NK-92 (cell line): ENCODE data around the gene TMX1.

Source experiments
- DNase-seq: peaks from one replicate; lab custom pipeline; 2025; ENCODE audit not compliant: unreplicated experiment; lab: John Stamatoyannopoulos, UW

The TMX1 gene

GRCh38 chr14:51242545-51243490 is 2.8 kb downstream of the TMX1 start:
- DNase-seq = no peak

DNA sequence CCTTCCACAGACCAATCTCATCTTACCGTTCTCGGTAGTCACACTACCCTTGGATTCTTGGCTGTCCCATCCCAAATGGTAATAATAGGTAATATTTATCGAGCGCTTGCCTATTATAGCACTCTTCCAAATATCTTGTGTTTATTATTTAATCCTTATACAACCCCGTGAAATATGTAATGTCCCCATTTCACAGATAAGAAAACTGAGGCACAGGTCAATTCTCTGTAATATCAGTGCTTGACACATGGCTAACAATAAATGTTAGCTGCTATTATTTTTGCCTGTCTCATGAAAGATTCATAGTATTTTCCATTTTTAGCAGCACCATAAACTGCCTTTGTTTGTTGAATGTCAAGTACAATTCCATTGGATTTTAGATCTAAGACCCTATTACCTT is 4.5 kb downstream of the TMX1 start:
- no peak for DNase-seq

DNA sequence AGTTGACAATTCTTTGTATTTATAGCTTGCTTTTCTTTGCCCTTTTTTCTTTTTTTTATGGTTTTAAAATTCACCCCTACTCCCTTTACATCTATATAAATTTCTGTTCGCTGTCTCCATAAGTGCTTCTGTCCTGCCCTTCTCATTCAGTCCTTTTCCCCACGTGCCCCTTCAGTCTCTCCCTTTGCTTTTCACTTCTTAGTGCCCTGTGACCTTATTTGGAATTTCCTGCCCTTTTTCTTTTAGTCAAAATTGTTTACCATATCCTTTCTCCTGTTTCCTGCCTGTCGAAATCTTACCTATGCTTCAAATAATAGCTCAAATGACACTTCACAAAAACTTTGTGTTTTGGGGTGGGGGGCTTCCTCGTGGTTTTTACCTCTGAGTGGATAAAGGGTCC is 6.0 kb downstream of the TMX1 start:
- no peak for DNase-seq

DNA sequence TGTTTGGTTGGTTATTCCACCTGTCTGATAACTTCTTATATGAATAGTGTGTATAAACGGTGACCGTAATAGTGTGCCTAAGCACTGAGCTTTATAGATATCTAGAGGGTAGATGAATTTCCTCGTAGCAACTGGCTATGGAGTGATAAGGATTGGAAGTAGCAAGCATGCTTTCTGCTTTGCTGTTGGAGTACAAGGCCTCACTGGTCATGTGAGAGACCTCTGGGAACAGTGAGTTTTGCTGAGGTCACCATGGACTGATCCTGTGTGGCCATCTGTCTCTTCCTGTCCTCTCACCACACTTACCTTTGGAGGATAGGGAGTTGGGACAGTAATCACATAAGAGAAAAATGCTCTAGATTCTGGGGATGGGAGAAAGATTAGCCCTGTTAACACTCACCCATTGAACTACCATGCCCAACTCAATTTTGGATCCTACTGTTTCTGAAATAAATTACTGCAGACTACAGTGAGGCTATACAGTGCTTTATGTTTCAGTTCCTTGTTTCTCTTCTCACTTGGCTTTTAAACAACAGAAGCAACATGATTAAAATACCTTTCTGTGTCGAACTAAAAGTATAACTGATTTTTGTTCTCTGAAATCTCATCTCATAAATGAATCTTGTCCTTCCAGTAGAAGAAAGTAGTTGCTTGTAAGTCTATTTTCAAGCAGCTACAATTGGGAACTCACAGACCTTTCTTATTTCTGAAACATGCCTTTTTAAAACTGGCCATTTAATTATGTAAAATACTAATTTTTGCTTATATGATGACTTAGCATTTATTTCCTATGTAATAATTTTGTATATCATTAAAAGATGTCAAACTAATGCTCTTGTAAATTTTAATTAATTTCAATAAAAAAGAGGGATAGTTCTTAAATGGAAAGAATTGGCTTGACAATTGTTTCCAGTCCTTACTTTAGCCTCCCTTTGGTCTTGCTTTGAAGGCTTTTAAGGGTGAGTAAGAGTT is 8.3 kb downstream of the TMX1 start:
- DNase-seq = no peak

DNA sequence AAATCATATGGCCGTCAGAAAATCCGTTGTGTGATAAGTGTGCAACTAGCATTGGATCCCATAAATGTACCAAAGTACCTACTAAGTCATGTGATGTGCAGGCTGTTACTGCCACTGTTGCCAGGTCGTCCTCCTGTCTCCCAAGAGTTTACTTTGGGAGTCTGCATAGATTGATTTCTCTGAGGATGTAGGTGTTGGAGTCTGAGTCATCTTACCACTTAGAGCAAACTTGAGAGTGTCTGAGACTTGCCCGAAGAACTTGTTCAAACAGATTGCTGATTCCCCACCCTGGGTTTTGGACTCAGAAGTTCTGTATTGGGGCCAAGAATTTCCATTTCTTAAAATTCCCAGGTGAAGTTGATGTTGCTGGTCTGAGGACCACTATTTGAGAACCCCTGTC is 11.4 kb downstream of the TMX1 start:
- DNase-seq = no peak

- DNase-seq = no peak
These were observed 13.8 kb downstream of the TMX1 start for GRCh38 chr14:51253880-51254279.

DNA sequence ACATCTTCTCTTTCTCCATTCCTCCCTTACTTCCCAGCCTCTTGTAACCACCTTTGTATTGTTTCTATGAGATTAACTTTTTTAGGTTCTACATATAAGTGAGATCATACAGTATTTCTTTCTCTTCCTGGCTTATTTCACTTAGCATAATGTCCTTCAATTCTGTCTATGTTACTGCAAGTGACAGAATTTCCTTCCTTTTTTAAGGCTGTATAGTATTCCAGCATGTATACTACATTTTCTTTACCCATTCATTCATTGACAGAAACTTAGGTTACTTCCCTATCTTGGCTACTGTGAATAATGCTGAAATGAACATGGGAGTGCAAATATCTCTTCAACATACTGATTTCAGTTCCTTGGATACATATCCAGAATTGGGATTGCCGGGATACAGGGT is 18.2 kb downstream of the TMX1 start:
- no peak for DNase-seq

GRCh38 chr14:51258788-51259187 is 18.7 kb downstream of the TMX1 start:
- DNase-seq = no peak

DNA sequence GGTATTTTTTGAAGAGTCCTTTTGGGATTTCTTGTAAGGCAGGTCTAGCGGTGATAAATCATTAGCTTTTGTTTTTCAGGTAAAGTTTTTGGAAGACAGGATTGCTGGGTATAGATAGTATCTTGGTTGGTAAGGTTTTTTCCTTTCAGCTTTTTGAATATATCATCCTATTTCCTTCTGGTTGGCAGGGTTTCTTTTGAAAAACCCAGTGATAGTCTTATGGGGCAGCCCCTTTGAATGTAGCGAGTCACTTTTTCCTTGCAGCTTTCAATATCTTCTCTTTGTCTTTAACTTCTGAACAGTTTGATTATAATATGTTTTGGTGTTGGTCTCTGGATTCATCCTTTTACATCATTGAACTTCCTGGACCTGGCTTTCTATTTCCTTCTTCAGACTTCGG is 20.2 kb downstream of the TMX1 start:
- no peak for DNase-seq

DNA sequence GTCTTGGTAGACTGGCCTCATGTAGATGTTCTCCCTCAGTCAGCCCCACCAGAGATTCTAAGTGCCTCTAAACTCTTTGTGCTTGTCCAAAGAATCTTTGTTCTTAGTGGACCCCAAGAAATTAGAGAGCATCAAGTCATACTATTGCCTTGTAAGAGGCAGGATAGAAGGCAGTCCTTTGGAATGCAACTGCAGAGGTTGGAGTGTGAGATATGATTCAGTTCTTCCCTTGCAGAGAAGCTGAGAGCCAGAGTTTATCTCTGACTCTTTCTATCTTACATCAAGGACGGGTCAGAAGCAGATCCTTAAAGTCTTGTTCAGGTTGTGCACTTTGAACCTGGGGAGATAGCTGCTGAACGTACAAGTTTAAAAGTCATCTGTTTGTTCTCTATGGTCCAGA is 21.1 kb downstream of the TMX1 start:
- DNase-seq = no peak

- DNase-seq = no peak
These were observed 22.8 kb downstream of the TMX1 start for GRCh38 chr14:51262868-51263267.

GRCh38 chr14:51269634-51270033 is 29.6 kb downstream of the TMX1 start:
- DNase-seq = no peak

DNA sequence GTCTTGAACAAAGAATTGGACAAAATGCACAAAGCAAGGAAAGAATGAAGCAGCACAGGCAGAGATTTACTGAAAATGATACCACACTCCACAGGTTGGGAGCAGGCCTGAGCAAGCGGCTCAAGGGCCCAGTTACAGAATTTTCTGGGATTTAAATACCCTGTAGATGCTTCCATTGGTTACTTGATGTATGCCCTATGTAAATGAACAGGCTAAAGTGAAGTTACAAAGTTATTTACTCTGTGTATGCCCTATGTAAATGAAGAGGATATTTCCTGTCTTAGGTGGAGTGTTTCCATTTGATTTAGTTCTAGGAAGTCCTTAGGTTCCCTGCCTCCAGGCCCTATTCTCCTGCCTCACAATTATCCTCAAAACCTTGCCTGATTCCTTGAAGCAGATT is 36.6 kb downstream of the TMX1 start:
- no peak for DNase-seq

DNA sequence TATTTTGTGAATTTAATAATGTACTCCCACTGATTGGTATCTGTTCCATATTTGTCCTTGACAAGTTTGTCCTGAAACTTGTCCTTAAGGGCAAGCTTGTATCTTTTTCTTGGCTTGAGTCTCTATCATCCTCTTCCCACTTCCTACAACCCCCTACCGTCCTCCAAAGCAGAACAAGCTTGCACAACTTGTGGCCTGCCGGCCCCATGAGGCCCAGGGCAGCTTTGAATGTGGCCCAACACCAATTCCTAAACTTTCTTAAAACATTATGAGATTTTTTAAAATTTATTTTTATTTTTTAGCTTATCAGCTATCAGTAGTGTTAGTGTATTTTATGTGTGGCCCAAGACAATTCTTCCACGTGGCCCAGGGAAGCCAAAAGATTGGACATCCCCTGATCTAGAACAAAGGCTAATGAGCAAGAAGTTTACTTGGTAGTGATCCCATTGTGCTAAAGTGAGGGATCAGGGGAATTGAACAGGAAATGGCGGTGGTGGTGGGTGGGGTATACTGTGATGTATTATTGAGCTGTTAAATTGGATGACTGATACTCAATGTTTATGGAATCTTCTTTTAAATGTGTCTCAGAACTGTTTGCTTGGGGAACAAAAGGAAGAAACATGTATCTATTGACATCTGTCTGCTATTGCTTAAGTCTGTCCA is 37.8 kb downstream of the TMX1 start:
- no peak for DNase-seq

GRCh38 chr14:51282517-51282916 is 42.5 kb downstream of the TMX1 start:
- no peak for DNase-seq

- no peak for DNase-seq
These were observed 43.5 kb downstream of the TMX1 start for GRCh38 chr14:51283402-51284085.

DNA sequence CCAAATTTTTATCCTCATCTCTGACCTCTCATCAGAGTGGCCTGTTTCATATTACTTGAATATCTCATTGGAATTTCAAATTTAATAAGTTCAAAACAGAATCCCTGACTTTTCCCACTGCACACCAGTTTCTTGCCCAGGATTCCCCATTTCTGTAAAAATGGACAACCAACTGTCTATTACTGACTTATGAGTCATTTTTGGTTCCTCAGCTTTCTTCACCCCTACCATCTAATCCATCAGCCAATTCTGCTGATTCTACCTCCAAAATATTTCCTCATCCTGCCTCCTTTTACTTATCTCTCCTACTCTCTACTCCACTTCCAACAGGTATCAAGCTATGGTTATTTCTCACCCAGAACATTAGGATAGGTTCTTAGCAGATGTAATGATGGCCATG is 44.2 kb downstream of the TMX1 start:
- DNase-seq = no peak

DNA sequence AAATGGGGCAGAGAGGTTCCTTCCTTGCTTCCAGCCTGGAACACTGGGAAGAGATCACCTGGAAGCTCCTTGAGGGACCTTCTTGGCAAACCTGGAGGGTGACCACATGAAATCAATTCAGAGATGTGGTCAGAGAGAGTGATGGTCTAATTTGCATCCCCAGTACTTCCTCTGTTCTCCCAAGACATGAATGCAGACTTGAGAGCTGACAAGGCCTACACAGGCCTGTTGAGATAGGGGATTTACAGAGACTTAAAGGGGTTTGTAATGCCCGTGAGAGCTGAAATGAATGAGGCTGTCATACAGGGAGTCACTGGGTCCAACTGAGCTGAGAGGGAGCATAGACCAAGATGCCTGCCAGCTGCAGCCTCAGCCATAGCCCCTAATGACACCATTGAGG is 45.1 kb downstream of the TMX1 start:
- DNase-seq = no peak

- no peak for DNase-seq
These were observed 49.1 kb downstream of the TMX1 start for GRCh38 chr14:51289169-51289568.

- DNase-seq = no peak
These were observed 50.1 kb downstream of the TMX1 start for GRCh38 chr14:51290132-51290531.

GRCh38 chr14:51291016-51291415 is 51.0 kb downstream of the TMX1 start:
- DNase-seq = no peak
